BE2C (cell line): ENCODE data around the gene RSU1.

ENCODE experiments used
- DNase-seq: peaks from one replicate; pipeline ENCODE4 v3.0.0-alpha.2; 2020
- H3K27me3 ChIP-seq: fragments of 250-450 bp; sonication (Bioruptor Pico); 2 replicates; pipeline ENCODE4 v1.5.1; 2020; ENCODE audit warnings: mild to moderate bottlenecking
- H3K36me3 ChIP-seq: fragments of 250-450 bp; sonication (Bioruptor Pico); 2 replicates; pipeline ENCODE4 v1.5.1; 2020; ENCODE audit warnings: mild to moderate bottlenecking
- H3K4me1 ChIP-seq: fragments of 250-450 bp; sonication (Bioruptor Pico); 2 replicates; pipeline ENCODE4 v1.5.1; 2020
- H3K4me3 ChIP-seq: 2 replicates; pipeline ENCODE4 v1.5.1; 2011; ENCODE audit warnings: low read depth, low read length
- H3K9me3 ChIP-seq: fragments of 250-450 bp; sonication (Bioruptor Pico); 2 replicates; pipeline ENCODE4 v1.5.1; 2020
- TF ChIP-seq, protein P1 (sequence below): IDR thresholded peaks from 2 replicates; pipeline ENCODE4 v1.5.1; 2012; ENCODE audit warnings: mild to moderate bottlenecking, low read depth, low read length

Gene RSU1

DNA sequence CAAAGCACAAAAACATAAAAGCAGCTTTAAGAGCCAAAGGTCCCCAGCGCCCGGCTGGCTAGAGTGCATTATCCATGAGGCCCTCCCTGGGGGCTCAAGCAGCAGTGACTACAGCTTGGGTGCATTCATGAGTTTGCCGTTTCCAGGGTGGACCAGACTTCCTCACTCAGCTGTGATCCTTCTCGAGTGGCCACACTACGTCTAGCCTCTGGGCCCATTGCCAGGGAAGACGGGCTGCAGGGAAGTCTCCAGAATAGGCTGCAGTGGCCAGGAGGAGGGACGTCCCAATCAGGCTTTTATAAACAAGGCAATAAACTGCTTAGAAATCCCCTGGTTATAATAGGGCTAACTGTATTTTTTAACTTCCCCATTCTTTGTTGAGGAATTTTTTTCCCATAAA lies 206.2 kb downstream of the RSU1 start:
- Histone ChIP-seq H3K4me1 (no peaks in the 10 kb centered on the region), H3K9me3 (no peaks in the 10 kb centered on the region), H3K36me3 (no peaks in the 10 kb centered on the region), H3K27me3 (no peaks in the 10 kb centered on the region), H3K4me3 (no peak overlapping the region)
- DNase-seq, result no peak
- TF ChIP-seq, protein P1, sequence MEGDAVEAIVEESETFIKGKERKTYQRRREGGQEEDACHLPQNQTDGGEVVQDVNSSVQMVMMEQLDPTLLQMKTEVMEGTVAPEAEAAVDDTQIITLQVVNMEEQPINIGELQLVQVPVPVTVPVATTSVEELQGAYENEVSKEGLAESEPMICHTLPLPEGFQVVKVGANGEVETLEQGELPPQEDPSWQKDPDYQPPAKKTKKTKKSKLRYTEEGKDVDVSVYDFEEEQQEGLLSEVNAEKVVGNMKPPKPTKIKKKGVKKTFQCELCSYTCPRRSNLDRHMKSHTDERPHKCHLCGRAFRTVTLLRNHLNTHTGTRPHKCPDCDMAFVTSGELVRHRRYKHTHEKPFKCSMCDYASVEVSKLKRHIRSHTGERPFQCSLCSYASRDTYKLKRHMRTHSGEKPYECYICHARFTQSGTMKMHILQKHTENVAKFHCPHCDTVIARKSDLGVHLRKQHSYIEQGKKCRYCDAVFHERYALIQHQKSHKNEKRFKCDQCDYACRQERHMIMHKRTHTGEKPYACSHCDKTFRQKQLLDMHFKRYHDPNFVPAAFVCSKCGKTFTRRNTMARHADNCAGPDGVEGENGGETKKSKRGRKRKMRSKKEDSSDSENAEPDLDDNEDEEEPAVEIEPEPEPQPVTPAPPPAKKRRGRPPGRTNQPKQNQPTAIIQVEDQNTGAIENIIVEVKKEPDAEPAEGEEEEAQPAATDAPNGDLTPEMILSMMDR, result no peak

DNA sequence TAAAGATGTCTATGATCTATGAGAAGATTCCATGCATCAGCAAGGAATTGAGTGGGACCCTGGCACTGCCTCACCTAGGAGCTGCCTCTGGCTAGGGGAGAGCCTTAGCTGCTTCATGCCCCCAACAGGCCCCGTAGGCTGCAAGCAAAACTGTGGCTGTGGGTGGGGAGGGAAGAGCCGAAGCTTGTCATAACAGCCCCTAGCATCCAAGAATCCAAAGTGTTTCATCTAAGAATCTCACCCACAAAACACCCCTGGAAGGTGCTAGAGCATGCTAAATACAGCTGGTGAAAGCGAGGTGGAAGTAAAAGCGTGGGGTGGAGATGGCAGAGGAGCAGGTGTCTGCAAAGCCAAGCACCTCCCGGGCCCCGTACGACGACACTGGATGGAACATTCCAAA lies 208.0 kb downstream of the RSU1 start:
- TF ChIP-seq, protein P1, result no peak
- no peak for DNase-seq
- Histone ChIP-seq H3K36me3 (no peaks in the 10 kb centered on the region), H3K4me1 (no peaks in the 10 kb centered on the region), H3K4me3 (no peak overlapping the region), H3K9me3 (no peaks in the 10 kb centered on the region), H3K27me3 (no peaks in the 10 kb centered on the region)

DNA sequence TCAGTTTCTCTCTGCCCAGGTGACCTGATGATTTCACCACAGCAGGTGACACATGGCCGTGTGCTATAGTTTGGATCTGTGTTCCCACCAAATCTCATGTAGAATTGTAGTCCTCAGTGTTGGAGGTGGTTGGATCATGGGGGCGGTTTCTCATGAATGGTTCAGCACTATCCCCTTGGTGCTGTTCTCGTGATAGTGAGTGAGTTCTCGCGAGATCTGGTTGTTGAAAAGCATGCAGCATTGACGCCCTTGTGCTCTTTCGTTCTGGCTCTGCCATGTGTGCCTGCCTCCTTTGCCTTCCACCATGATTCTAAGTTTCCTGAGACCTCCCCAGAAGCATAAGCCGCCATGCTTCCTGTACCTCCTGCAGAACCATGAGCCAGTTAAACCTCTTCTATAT lies 210.3 kb downstream of the RSU1 start:
- no peaks in the 10 kb centered on the region for H3K4me1 ChIP-seq
- no peaks in the 10 kb centered on the region for H3K9me3 ChIP-seq
- H3K36me3 ChIP-seq, result no peaks in the 10 kb centered on the region

DNA sequence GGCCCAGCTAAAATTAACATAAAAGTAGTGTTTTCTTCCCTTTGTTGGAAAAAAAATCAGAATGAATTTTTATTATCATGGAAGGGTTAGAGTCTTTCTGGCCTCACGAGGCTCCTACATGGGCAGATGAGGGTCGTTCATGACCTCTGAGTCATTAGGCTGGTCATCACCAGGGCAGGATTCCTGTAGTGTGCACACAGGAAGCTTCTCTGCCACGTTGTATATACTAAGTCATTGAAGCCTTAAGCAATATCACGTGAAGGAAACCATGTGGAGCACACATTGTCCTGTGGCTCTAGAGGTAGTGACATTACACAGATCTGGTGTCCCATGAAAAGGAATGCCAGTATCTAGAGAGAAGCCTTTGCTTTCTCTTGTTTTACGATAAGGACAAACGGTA lies 210.8 kb downstream of the RSU1 start:
- H3K9me3 ChIP-seq, result no peaks in the 10 kb centered on the region
- H3K4me1 ChIP-seq, result no peaks in the 10 kb centered on the region
- TF ChIP-seq, protein P1, result no peak
- no peak for DNase-seq
- no peaks in the 10 kb centered on the region for H3K36me3 ChIP-seq
- no peak overlapping the region for H3K4me3 ChIP-seq
- H3K27me3 ChIP-seq, result no peaks in the 10 kb centered on the region

More for the DNA sequence above, 210.3 kb downstream of the RSU1 start:
- no peaks in the 10 kb centered on the region for H3K27me3 ChIP-seq
- no peak overlapping the region for H3K4me3 ChIP-seq
- TF ChIP-seq, protein P1, result no peak
- no peak for DNase-seq

DNA sequence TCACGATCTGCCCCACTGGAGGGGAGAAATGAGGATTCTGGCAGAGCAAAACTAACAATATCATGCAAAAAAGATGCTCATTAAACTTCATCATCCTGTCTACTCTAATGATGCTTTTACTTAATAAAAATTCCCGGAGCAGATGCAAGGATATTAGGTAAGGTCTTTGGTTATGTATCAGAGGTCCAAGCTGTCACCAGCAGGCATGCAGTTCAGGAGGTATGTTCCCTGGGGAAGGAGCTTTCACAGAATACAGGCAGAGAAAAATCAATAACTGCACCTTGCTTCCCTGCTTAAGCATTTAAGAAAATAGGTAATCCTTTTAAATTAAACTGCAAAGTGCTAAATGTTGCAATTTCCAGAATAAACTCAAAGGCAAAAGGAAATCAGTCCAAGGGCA lies 213.9 kb downstream of the RSU1 start:
- H3K36me3 ChIP-seq, result no peaks in the 10 kb centered on the region
- H3K4me1 ChIP-seq, result no peaks in the 10 kb centered on the region
- DNase-seq, result no peak
- TF ChIP-seq, protein P1, result no peak
- no peaks in the 10 kb centered on the region for H3K27me3 ChIP-seq
- H3K9me3 ChIP-seq, result no peaks in the 10 kb centered on the region
- no peak overlapping the region for H3K4me3 ChIP-seq

DNA sequence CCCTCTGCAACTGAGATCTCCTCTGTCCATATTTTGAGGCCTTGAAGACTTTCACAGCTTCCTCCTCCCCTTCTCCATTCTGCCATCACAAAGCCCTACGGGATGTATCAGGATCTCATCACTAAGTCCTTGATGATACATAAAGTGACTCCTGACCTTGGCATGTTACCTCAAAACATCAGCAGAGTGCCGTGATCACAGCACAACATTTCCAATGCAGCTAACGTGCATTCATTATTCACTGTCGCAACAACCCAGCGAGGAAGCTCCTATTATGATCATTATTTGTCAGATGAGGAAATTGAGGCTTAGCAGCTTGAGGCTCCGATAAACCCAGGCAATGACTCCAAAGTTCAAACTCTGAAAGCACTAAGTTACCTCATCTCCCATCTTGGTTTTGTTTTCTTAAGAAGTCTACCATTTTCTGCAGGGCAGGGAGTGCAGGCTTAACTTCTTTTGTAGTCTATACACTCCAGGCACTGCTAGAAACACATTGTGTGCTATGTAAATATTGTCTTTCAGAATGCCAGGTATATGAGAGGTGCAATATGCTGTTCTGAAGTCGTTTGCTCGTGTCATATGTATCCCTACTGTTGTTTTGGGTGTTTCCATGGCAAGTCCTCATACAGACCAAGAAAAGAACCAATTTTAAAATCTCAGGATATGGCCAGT lies 215.0 kb downstream of the RSU1 start:
- no peaks in the 10 kb centered on the region for H3K4me1 ChIP-seq
- H3K27me3 ChIP-seq, result no peaks in the 10 kb centered on the region
- H3K4me3 ChIP-seq, result no peak overlapping the region
- H3K36me3 ChIP-seq, result no peaks in the 10 kb centered on the region
- no peak for DNase-seq
- H3K9me3 ChIP-seq, result no peaks in the 10 kb centered on the region
- TF ChIP-seq, protein P1, result no peak
